K562 (cell line): ENCODE results near the gene HSD17B1. TPM values are rescaled to one million over a fixed set of nuclear protein-coding genes. Genes with fewer than 3 reads are reported as not detected.
A peak's percentile ranks its signal among the peaks of the same experiment; 100 is the strongest.

Source experiments
- ARHGAP35 ChIP-seq: fragments of 450-650 bp; IDR thresholded peaks from 2 replicates; pipeline ENCODE4 v1.6.1; 2018; ENCODE audit not compliant: partially characterized antibody
- FOXJ2 ChIP-seq: fragments of 200-800 bp; sonication (Bioruptor generic); IDR thresholded peaks from 2 replicates; pipeline ENCODE4 v1.6.1; 2016; ENCODE audit warnings: missing genetic modification characterization, missing compliant biosample characterization
- FOXK1 ChIP-seq: sonication (generic); formaldehyde crosslinking; IDR thresholded peaks from 2 replicates; pipeline ENCODE4 v1.8.0; 2022; ENCODE audit warnings: missing genetic modification reagents, mild to moderate bottlenecking, borderline replicate concordance
- KDM4B ChIP-seq, 2 experiments: fragments of 450-650 bp in 1 of 2; sonication (generic) in 1 of 2; IDR thresholded peaks; 2 replicates each; pipeline ENCODE4 v1.6.1; 2016 to 2017; ENCODE audit warnings: borderline replicate concordance in 2 of 2, antibody characterized with exemption in 1 of 2, low read depth in 1 of 2, mild to moderate bottlenecking in 1 of 2
- MECOM ChIP-seq: fragments of 250-450 bp; sonication (Bioruptor Pico); IDR thresholded peaks from 2 replicates; pipeline ENCODE4 v1.8.0; 2022; ENCODE audit warnings: inconsistent platforms
- PTBP1 ChIP-seq: fragments of 200-400 bp; formaldehyde crosslinking; IDR thresholded peaks from 2 replicates; pipeline ENCODE4 v1.6.1; 2017; ENCODE audit warnings: low read depth, low read length
- RCOR1 ChIP-seq, 2 experiments: IDR thresholded peaks; 2 replicates each; pipeline ENCODE4 v1.6.1; 2012; ENCODE audit warnings: low read depth in 2 of 2, low read length in 2 of 2, borderline replicate concordance in 1 of 2, improper control_type of control experiment in 1 of 2
- SRF ChIP-seq, 2 experiments: fragments of 250-450, 450-650 bp in 1 of 2; sonication (Bioruptor Pico) in 1 of 2; sonication (generic) in 1 of 2; formaldehyde crosslinking; IDR thresholded peaks; 2 replicates each; pipeline versions ENCODE4 v1.5.0 to v1.5.1; 2020 to 2022; ENCODE audit warnings: mild to moderate bottlenecking in 1 of 2, missing genetic modification reagents in 1 of 2
- ZBTB2 ChIP-seq: fragments of 450-650 bp; IDR thresholded peaks from 2 replicates; pipeline ENCODE4 v1.6.1; 2016; ENCODE audit warnings: antibody characterized with exemption
- ZNF551 ChIP-seq: fragments of 250-450 bp; sonication (Bioruptor Pico); IDR thresholded peaks from 2 replicates; pipeline ENCODE4 v1.5.0; 2021; ENCODE audit warnings: mild to moderate bottlenecking, moderate library complexity
- ZNF695 ChIP-seq: fragments of 450-650 bp; formaldehyde crosslinking; IDR thresholded peaks from 2 replicates; pipeline ENCODE4 v1.4.0; 2020; ENCODE audit warnings: mild to moderate bottlenecking, moderate library complexity
- ZNF707 ChIP-seq: fragments of 250-450 bp; sonication (Bioruptor Pico); conservative IDR thresholded peaks from 2 replicates; pipeline ENCODE4 v1.8.0; 2022; ENCODE audit warnings: inconsistent platforms, mild to moderate bottlenecking, moderate library complexity
- polyA plus RNA-seq, 8 experiments: library from polyadenylated mRNA; depleted of rRNA in 4 of 8; stranded (reverse) in 5 of 8; unstranded in 3 of 8; fragments of >200 nt; fragmentation: Nextera tagmentation in 2 of 8; fragmentation: Illumina TruSeq in 1 of 8; extraction: Ambion mirVana in 2 of 8; extraction: Trizol in 1 of 8; gene quantifications; 2 replicates each; pipeline versions ENCODE4 v1.2.1 to v1.2.3, GENCODE V29; 2011 to 2014; ENCODE audit warnings: inconsistent platforms in 1 of 8, missing spikeins in 1 of 8
- total RNA-seq, 7 experiments: library from RNA; depleted of rRNA in 6 of 7; stranded (reverse); fragments of >200 nt in 6 of 7; fragmentation: Illumina TruSeq in 2 of 7; extraction: Trizol in 2 of 7; gene quantifications; 2 replicates each; pipeline versions ENCODE4 v1.2.1 to v1.2.3, GENCODE V29; 2011 to 2021; ENCODE audit warnings: low replicate concordance in 1 of 7

Gene HSD17B1
- total and polyA plus RNA-seq, 9 of the 15 experiments (the other 6 are each of a cell fraction or from before 2014, with no cell fraction given): 0.55 to 21.1 (median 3.6) TPM

- TF ChIP-seq ZBTB2: 0 out of 2 replicates have a peak, but pooled peaks have one; percentile 53
- no peak for TF ChIP-seq FOXJ2
- peak; percentile 76 for TF ChIP-seq ZNF707 (CRISPR knock-in tag)
- no peak for TF ChIP-seq FOXK1 (CRISPR knock-in tag)
- TF ChIP-seq ZNF695 (CRISPR knock-in tag): peak; percentile 90; the same call in 1 of the 2 replicates
- TF ChIP-seq MECOM (CRISPR knock-in tag): peak; percentile 96
- TF ChIP-seq ZNF551 (CRISPR knock-in tag): no peak
- no peak for TF ChIP-seq ARHGAP35
- no peak for TF ChIP-seq KDM4B (IDR thresholded peaks at IDR 0.05; ENCODE audit: borderline replicate concordance in 2 of 2, low read depth in 1 of 2)
- TF ChIP-seq SRF (CRISPR knock-in tag; IDR thresholded peaks at IDR 0.05): peak in 1 of 2 experiments; percentile 59; a peak in 1 of 4 replicates
- TF ChIP-seq RCOR1 (IDR thresholded peaks at IDR 0.05; ENCODE audit: borderline replicate concordance in 1 of 2, low read depth in 2 of 2, low read length in 2 of 2): peak in 1 of 2 experiments; percentile 55; a peak in 1 of 4 replicates
- TF ChIP-seq PTBP1: no peak
These were observed 17.3 kb upstream of the HSD17B1 start (continued) for GRCh38 chr17:42535155-42536047.
